NCI-H1417 (cell line): ENCODE data around the gene FAM25C.
"Not testable (repeated sequence)": the region's sequence is repeated elsewhere in the genome, so short reads cannot be mapped to it uniquely, and the experiment has no call there.

Experiments used
- DNase-seq, 3 experiments: peaks; one replicate each; lab custom pipeline; 2025; lab: John Stamatoyannopoulos, UW

The FAM25C gene

DNA sequence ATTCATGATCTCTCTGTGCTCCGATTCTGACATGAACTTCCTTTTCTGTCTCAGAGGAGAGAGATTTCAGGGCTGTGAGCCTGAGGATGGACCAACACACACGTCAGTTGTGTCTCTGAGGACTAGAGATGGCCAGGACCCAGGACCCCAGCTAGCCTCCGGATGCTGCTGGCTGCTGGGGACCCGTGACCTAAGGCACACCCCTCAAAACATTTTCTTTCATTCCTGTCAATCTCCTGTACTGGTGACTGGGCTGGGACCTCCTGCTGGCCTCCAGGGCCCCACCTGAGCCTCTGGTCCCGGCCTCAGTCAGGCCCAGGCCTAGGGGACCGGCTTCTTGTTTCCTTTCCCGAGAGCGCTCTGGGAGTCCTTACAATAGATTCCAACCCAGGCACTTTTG is 42.4 kb downstream of the FAM25C start:
- DNase-seq: not testable (repeated sequence)

DNA sequence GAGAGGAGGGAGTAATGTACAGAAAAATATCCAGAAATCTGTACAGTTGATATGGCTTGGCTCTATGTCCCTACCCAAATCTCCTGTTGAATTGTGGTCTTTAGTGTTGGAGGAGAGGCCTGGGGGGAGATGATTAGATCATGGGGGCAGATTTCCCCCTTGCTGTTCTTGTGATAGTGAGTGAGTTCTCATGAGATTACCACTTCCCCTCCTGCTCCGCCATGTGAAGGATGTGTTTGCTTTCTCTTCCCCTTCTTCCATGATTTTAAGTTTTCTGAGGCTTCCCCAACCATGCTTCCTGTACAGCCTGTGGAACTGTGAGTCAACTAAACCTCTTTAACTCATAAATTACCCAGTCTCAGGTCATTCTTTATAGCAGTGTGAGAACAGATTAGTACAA is 52.2 kb downstream of the FAM25C start:
- DNase-seq: not testable (repeated sequence)
